Gastrocnemius medialis (tissue), 4 donors: ENCODE measurements around the gene ZBTB4. TPM values are rescaled to one million over a fixed set of nuclear protein-coding genes. Genes with fewer than 3 reads are reported as not detected.
A peak's percentile ranks its signal among the peaks of the same experiment; 100 is the strongest.

Experiments used
- ATAC-seq, 2 donors: fragments of 150-250 bp; one replicate each; pipeline ENCODE4 v1.9.1; 2016
- DNase-seq, 2 donors: peaks; one replicate each; pipeline ENCODE4 v3.0.0-alpha.2; 2019
- H3K27ac ChIP-seq, 4 donors: fragments of 200-600 bp; sonication (generic); 1 replicate in 1 of 4; 2 replicates in 3 of 4; pipeline ENCODE4 v1.5.1; 2016 to 2018; ENCODE audit warnings: mild to moderate bottlenecking in 2 of 4, moderate library complexity in 1 of 4
- H3K27me3 ChIP-seq, 3 donors: fragments of 200-600 bp; sonication (generic) in 2 of 3; 1 replicate in 1 of 3; 2 replicates in 2 of 3; pipeline versions ENCODE4 v1.5.1 to v1.6.0; 2016 to 2019; ENCODE audit warnings: mild to moderate bottlenecking in 1 of 3, moderate library complexity in 1 of 3
- H3K36me3 ChIP-seq, 2 donors: fragments of 200-600 bp; sonication (generic) in 1 of 2; one replicate each; pipeline ENCODE4 v1.5.1; 2017 to 2018
- H3K4me1 ChIP-seq, 2 donors: fragments of 200-600 bp; sonication (generic) in 1 of 2; one replicate each; pipeline ENCODE4 v1.5.1; 2016 to 2017; ENCODE audit warnings: mild to moderate bottlenecking in 2 of 2
- H3K4me3 ChIP-seq, 4 donors: fragments of 200-600 bp; sonication (generic) in 3 of 4; 1 replicate in 1 of 4; 2 replicates in 3 of 4; pipeline ENCODE4 v1.5.1; 2016 to 2019; ENCODE audit warnings: mild to moderate bottlenecking in 2 of 4
- H3K9me3 ChIP-seq, 3 donors: fragments of 200-600 bp; sonication (generic) in 2 of 3; 1 replicate in 1 of 3; 2 replicates in 2 of 3; pipeline ENCODE4 v1.5.1; 2016 to 2019
- CTCF ChIP-seq, 5 experiments: fragments of 450-650 bp in 3 of 5; fragments of 200-600 bp in 2 of 5; sonication (generic) in 2 of 5; IDR thresholded peaks in 4 of 5; conservative IDR thresholded peaks in 1 of 5; 1 replicate in 4 of 5; 2 replicates in 1 of 5; pipeline ENCODE4 v1.5.1; 2016 to 2019; ENCODE audit warnings: antibody characterized with exemption in 5 of 5, mild to moderate bottlenecking in 3 of 5, moderate library complexity in 3 of 5
- POLR2A ChIP-seq, 2 donors: fragments of 450-650 bp; IDR thresholded peaks; one replicate each; pipeline ENCODE4 v1.6.1; 2017; ENCODE audit warnings: antibody characterized with exemption in 2 of 2, mild to moderate bottlenecking in 2 of 2, moderate library complexity in 2 of 2
- in situ Hi-C, 4 donors: fragments of 200-750 bp; cut with MboI; loops; one replicate each; pipeline versions ENCODE4 v1.15.0 to v1.8.0; 2017; ENCODE audit warnings: low sequenced_read_pairs in 4 of 4
- intact Hi-C: fragments of 100-400 bp; cut with DNase I; formaldehyde crosslinking; loops from one replicate; pipeline ENCODE4 v1.15.1; 2023; ENCODE audit warnings: low total_unique reads
- total RNA-seq, 4 donors: library from RNA; depleted of rRNA; stranded (reverse); fragments of >200 nt; gene quantifications; one replicate each; pipeline versions ENCODE4 v1.1.0 to v1.2.3, GENCODE V29; 2016

The ZBTB4 gene
- total RNA-seq, 4 donors from 2014 or later = 24.2 to 43.1 (median 31.2) TPM

DNA sequence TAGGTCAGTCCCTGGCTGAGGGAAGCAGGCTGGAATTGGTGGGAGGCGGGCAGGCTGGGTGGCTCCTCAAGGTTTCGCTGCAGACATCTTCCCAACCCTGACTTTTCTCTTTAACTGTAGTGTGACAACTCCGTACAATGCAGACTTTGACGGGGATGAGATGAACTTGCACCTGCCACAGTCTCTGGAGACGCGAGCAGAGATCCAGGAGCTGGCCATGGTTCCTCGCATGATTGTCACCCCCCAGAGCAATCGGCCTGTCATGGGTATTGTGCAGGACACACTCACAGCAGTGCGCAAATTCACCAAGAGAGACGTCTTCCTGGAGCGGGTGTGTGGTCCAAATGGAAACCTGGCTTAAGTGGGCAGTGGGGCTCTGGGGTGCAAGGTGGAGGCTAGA is 19.7 kb upstream of the ZBTB4 start:
- H3K9me3 ChIP-seq = no peaks in the 10 kb centered on the region
- H3K4me1 ChIP-seq = no peaks in the 10 kb centered on the region
- intact Hi-C loops = no loop called here
- no peak for TF ChIP-seq CTCF (IDR thresholded peaks at IDR 0.05 in 4 of 5, conservative IDR thresholded peaks at IDR 0.05 in 1 of 5)
- TF ChIP-seq POLR2A (IDR thresholded peaks at IDR 0.05) = no peak
- in situ Hi-C loops = no loop called here
- DNase-seq (no peak), ATAC-seq (no peak)
- no peak overlapping the region for H3K27ac ChIP-seq
- no peaks in the 10 kb centered on the region for H3K27me3 ChIP-seq
- no peak overlapping the region for H3K4me3 ChIP-seq
- H3K36me3 ChIP-seq = peaks cover 9 to 86% of the 10 kb centered on the region in 2 donors

DNA sequence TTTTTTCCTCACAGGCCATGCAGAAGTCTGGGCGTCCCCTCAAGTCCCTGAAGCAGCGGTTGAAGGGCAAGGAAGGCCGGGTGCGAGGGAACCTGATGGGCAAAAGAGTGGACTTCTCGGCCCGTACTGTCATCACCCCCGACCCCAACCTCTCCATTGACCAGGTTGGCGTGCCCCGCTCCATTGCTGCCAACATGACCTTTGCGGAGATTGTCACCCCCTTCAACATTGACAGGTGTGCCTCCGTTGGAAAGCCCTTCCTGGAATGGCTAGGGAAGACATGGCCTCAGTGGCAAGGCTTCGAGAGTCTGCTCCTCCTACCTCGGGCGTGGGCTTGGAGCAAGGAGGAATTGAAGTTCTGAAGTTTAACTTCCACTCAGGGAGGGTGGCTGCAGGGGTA is 18.2 kb upstream of the ZBTB4 start:
- no peak for TF ChIP-seq CTCF (IDR thresholded peaks at IDR 0.05 in 4 of 5, conservative IDR thresholded peaks at IDR 0.05 in 1 of 5)
- no peak for TF ChIP-seq POLR2A (IDR thresholded peaks at IDR 0.05)
- in situ Hi-C loops (no loop called here), intact Hi-C loops (no loop called here)
- Histone ChIP-seq H3K27me3 (no peaks in the 10 kb centered on the region), H3K4me3 (no peak overlapping the region), H3K27ac (no peak overlapping the region), H3K36me3 (peaks cover 3 to 71% of the 10 kb centered on the region in 2 donors), H3K9me3 (no peaks in the 10 kb centered on the region), H3K4me1 (peaks cover 0 to 10% of the 10 kb centered on the region in 2 donors)
- ATAC-seq (no peak), DNase-seq (no peak)

GRCh38 chr17:7497228-7497627 is 17.8 kb upstream of the ZBTB4 start:
- TF ChIP-seq CTCF (IDR thresholded peaks at IDR 0.05 in 4 of 5, conservative IDR thresholded peaks at IDR 0.05 in 1 of 5) (no peak), POLR2A (IDR thresholded peaks at IDR 0.05) (no peak)
- Histone ChIP-seq H3K27ac (peak overlapping the region in 2 of 4 donors; percentile 41 to 49), H3K4me1 (peaks cover 0 to 13% of the 10 kb centered on the region in 2 donors), H3K27me3 (no peaks in the 10 kb centered on the region), H3K36me3 (peaks cover 3 to 67% of the 10 kb centered on the region in 2 donors), H3K4me3 (no peak overlapping the region), H3K9me3 (no peaks in the 10 kb centered on the region)
- intact Hi-C loops = no loop called here
- ATAC-seq = no peak
- no peak for DNase-seq
- in situ Hi-C loops = no loop called here

DNA sequence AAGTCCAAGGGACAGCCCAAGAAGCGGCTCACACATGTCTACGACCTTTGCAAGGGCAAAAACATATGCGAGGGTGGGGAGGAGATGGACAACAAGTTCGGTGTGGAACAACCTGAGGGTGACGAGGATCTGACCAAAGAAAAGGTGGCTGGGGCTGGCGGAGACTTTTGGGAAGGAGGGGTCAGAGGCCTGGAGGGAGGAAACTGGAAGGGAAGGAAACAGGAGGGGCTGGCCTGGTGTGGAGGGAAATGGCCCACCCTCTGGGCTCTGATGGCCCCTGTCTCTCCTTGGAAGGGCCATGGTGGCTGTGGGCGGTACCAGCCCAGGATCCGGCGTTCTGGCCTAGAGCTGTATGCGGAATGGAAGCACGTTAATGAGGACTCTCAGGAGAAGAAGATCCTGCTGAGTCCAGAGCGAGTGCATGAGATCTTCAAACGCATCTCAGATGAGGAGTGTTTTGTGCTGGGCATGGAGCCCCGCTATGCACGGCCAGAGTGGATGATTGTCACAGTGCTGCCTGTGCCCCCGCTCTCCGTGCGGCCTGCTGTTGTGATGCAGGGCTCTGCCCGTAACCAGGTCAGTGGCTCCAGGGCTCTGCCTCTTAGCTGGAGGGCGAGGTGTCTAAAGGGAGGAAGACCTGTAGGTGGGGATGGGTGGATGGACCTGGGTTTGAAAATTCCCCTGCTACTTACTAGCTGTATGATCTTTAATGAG is 17.2 kb upstream of the ZBTB4 start:
- H3K27ac ChIP-seq = peak overlapping the region in 3 of 4 donors; percentile 41 to 56 (median 49)
- peaks cover 3 to 13% of the 10 kb centered on the region in 2 donors for H3K4me1 ChIP-seq

More for the DNA sequence above, 17.2 kb upstream of the ZBTB4 start:
- Histone ChIP-seq H3K27me3 (no peaks in the 10 kb centered on the region), H3K9me3 (no peaks in the 10 kb centered on the region), H3K4me3 (no peak overlapping the region), H3K36me3 (peaks cover 3 to 61% of the 10 kb centered on the region in 2 donors)
- in situ Hi-C loops = no loop called here
- intact Hi-C loops = no loop called here
- TF ChIP-seq CTCF (IDR thresholded peaks at IDR 0.05 in 4 of 5, conservative IDR thresholded peaks at IDR 0.05 in 1 of 5) (no peak), POLR2A (IDR thresholded peaks at IDR 0.05) (no peak)
- peak in 1 of 2 donors; percentile 33 for ATAC-seq
- DNase-seq = no peak
